ENCODE results near the gene GSTA5.
A peak's percentile ranks its signal among the peaks of the same experiment; 100 is the strongest.
"Not testable (repeated sequence)": the region's sequence is repeated elsewhere in the genome, so short reads cannot be mapped to it uniquely, and the experiment has no call there.

GSTA5 gene

DNA sequence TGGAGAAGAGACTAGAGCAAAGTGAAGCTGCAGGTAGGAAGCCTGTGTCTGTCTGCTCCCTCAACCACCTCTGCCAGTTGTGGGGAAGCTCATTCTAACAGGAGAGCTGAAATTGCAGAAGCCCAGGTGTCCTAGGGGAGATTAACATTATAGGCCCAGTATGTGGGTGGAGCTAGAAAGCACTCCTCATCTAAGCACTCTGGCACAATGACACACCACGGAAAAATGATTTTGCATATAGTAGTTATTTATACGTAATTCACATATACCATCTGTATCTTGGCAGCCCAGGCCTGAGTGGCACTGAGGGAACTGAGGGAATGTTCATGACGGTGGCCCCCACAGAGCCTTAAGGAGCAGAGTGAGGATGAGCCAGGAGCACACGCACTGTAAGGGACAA lies 9.7 kb downstream of the GSTA5 start:
- DNase-seq: not testable (repeated sequence)

DNA sequence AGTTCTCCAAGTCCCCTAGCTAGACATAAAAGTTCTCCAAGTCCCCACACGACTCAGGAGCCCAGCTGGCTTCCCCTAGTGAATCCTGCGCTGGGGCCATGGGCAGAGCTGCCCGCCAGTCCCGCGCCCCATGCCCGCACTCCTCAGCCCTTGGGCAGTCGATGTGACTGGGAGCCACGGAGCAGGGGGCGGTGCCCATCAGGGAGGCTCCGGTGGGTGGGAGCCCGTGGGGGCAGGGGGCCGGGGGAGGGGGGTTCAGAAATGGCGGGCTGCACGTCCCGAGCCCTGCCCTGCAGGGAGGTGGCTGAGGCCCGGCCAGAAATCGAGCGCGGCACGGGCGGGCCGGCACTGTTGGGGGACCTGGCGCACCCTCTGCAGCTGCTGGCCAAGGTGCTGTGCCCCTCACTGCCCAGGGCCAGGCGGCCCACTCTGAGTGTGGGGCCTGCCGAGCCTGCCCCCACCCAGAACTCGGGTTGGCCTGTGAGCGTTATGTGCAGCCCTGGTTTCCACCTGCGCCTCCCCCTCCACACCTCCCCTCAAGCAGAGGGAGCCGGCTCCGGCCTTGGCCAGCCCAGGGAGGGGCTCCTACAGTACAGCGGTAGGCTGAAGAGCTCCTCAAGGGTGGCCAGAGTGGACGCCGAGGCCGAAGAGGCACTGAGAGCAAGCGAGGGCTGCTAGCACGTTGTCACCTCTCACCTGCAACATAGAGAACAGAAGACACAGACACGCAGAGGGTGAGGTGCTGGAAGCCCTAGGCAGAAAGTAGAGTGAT lies 11.4 kb downstream of the GSTA5 start:
- DNase-seq: no peak

DNA sequence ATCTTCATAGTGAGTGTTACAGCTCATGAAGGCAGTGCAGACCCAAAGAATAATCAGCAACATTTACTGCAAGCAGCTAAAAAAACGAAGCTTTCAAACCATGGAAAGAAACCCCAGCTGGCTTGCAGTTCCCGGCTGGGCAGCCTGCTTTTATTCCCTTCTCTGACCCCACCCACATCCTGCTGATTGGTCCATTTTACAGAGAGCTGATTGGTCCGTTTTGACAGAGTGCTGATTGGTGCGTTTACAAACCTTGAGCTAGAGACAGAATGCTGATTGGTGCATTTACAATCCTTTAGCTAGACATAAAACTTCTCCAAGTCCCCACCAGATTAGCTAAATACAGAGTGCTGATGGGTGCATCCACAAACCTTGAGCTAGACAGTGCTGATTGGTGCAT lies 12.0 kb downstream of the GSTA5 start:
- not testable (repeated sequence) for DNase-seq

DNA sequence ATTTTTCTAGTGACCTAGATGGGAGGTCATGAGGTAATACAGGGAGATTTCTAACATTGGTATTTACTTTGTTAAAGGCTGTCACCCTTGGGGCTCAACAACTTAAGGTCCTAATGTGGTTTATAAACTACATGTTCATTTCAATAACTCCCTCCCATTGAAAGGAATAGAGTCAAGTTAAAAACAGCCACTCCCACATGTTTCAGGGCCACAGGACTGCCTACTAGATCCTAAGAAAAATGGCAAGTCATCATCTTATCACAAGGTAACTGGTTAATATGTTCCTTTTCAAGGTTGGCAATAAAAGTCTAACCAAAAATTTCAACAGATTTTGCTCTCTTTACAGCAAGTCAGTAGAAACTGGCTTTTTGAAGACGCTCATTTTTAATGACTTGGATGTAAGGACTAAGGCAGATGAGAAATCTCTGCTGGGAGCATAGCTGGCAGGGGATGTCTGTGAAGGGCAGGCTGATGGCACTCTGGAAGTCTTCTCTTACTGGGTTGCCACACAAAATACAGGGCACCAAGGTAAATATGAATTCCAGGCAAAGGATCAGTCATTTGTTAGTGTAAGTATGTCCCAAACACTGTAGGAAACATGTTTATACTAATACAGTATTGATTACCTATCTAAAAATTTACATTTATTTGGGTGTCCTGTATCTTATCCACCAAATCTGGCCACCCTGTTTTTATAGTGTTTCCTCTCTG lies 13.4 kb downstream of the GSTA5 start:
- DNase-seq: not testable (repeated sequence)

DNA sequence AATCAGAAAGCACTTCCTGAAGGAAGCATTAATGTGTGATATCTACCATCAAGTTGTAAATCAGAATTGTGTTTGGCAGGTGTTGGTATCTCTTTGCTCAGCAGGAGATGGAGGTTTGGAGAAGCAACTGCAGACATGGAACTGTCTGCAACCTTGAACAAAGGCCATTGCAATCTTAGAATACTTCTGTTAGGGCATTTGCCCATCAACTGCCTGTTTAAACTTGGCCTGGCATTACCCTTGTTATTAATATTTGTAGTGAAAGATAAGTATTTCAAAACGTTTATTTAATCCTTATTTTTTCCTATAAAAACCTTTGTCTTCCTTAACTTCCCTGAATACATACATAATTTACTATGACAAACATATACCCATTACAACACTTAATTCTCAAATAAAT lies 14.1 kb downstream of the GSTA5 start:
- no peak for DNase-seq

DNA sequence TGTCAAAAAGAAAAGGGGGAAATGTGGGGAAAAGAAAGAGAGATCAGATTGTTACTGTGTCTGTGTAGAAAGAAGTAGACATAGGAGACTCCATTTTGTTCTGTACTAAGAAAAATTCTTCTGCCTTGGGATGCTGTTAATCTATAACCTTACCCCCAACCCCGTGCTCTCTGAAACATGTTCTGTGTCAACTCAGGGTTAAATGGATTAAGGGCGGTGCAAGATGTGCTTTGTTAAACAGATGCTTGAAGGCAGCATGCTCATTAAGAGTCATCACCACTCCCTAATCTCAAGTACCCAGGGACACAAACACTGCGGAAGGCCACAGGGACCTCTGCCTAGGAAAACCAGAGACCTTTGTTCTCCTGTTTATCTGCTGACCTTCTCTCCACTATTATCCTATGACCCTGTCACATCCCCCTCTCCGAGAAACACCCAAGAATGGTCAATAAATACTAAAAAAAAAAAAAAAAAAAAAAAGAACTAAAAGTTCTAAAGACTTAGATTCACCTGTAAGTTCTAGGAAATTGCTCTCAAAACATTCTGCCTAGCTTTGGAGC lies 14.6 kb downstream of the GSTA5 start:
- DNase-seq: not testable (repeated sequence)

DNA sequence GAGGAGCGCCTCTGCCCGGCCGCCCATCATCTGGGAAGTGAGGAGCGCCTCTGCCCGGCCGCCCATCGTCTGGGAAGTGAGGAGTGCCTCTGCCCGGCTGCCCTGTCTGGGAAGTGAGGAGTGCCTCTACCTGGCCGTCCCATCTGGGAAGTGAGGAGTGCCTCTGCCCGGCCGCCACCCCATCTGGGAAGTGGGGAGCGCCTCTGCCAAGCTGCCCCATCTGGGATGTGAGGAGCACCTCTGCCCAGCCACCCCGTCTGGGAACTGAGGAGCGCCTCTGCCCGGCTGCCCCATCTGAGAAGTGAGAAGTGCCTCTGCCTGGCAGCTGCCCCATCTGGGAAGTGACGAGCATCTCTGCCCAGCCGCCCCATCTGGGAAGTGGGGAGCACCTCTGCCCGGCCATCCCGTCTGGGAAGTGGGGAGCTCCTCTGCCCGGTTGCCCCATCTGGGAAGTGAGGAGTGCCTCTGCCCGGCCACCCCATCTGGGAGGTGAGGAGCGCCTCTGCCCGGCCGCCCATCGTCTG lies 15.3 kb downstream of the GSTA5 start:
- DNase-seq: not testable (repeated sequence)

DNA sequence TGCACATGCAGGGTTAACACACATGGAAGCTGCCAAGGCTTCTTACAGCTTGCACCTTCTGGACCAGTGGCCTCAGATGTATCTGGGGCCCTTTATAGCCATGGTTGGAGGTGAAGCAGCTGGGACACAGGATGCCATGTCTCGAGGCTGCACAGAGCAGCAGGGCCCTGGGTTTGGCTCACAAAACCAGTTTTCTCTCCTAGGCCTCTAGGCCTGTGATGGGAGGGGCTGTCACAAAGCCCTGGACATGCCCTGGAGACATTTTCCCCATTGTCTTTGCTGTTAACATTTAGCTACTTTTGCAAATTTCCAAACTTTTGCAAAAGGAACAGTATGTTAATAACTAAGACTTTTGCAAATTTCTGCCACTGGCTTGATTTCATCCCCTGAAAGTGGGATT lies 18.8 kb downstream of the GSTA5 start:
- DNase-seq: no peak

DNA sequence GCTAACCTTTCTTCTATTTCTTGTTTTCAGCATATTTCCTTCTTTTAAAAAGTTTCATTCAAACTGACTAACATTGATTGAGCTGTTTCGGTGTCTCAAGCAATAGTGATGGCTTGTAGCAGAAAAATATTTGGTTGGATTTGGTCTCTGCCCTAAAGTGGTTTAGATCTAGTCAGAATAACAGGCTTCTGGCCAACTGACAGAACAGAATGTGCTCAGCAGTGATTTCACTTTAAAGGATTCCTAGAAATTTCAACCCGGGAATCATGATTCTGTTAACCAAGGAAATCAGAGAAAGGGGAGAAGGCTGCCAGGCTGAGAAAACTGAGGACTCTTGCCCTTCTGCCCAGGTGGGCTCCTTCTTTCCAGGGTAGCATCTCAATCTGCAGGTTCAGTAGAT lies 20.4 kb downstream of the GSTA5 start:
- no peak for DNase-seq

DNA sequence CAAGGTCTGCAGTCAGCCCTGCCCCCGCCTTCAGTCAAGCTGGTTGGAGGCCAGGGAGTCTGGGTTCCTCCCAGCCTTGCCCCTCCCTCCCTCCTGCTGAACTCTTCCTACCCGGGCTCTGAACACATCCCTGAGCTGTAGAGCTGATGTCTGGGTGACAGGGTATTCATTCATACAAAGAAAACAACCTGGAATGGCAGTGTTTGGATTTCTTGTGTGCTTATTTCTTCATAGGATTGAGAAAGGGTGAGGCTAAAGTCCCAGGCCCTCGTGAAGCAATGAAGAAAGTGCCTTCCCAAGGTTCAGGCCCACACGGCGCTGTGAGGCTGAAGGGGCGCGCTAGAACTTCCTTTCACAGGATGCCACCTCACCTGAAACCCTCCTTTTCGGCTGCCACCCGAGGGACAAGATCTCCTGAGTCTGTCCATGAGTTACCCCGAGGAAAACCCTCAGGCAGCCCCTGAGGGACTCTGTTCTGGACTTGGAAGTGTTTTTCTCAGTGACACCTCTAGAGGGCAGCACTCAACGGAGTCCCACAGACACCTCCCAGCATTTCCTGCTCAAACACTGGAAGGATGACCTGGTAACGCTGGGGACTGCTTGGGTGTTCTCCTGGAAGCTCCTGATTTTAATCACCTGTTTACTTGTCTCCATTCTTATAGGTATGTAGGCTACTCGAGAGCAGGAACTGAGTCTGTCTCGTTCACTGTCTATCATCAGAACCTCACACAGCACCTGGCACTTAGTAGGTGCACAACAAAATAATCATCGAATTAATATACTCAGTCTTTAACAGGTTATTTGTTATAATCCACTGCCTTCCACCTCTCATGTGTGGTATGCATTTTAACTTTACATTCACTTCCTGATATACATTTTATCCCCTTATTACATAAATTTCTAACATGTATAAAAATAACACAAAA lies 25.2 kb downstream of the GSTA5 start:
- peak; percentile 39 for DNase-seq

DNA sequence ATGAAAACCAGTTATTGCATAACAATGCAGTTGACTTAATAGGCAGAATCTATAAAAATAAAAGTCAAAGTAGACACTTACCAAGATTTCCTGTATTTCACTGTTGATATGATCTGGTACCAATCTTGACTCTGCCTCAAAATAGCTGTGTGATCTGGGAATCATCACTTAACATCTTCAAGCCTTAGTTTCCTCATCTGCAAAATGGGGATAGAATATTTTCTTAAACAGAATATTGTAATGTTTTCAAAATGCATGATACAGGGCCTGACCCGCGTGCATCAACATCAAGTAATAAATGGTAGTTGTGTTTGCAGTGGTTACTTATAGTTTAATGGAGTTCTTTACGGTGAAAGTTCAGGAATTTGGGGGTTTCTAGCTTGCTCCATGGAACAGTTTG lies 26.1 kb downstream of the GSTA5 start:
- not testable (repeated sequence) for DNase-seq

DNA sequence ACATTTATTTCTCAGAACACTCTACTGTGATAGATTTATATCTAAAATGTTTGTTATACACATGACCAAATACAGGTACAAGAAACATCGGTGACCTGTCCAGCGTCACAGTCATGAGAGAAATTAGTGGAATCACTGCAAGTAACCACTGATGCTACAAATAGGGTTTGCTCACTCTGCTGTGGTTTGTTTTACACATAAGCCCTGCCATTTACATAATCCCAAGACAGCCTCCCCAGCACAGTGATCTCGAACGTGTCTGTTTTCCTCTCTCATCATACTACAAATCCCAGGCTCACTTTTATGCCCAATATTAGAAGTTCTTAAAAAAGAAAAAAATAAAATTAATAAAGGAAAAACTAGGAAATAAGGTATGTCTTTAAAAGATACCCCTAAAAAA lies 30.8 kb downstream of the GSTA5 start:
- not testable (repeated sequence) for DNase-seq

DNA sequence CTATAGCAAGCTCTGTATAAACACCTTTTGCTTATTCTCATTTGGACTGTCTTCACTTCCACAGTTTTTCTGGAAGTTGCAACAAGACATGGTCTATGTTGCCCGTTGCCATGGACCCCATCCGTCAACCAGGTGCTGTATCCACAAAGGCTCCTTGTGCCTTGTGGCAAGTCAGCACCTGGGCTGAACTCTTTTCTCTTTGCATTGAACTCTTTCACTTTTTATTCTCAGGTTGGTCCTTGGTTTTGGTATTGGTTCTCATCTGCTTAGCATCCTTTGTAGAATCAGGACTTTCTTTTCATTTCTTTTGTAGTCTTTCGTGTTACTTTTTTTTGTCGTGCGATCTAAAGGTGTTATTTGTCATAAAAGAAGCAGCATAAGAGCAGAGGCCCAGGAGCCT lies 32.0 kb downstream of the GSTA5 start:
- DNase-seq: no peak

DNA sequence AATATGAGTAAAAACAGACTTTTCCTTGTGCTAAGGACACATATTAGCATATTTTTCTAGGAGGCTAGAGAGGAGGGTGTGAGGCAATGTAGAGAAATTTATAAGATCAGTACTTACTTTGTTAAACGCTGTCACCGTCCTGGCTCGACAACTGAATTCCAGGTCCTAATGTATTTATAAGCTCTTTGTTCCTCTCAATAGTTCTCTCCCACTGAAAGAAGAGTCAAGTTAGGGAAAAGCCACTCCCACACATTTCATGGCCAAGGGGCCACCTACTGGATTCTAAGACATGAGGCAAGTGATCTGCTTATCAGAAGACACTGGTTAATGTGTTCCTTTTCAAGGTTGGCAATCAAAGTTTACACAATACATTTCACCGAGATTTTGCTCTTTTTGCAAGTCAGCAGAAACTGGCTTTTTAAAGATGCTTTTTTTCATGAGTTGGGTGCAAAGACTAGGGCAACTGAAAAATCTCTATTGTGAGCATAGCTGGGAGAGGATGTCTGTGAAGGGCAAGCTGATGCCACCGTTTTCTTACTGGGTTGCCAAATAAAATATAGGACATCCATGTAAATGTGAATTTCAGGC lies 36.9 kb downstream of the GSTA5 start, which contains the start of gene GSTA1:
Gene GSTA1, minus strand, starts transcription at position 149 of the 588 bp plus-strand sequence. CDS start 4,549 bp downstream, outside the sequence.
- DNase-seq: not testable (repeated sequence)

DNA sequence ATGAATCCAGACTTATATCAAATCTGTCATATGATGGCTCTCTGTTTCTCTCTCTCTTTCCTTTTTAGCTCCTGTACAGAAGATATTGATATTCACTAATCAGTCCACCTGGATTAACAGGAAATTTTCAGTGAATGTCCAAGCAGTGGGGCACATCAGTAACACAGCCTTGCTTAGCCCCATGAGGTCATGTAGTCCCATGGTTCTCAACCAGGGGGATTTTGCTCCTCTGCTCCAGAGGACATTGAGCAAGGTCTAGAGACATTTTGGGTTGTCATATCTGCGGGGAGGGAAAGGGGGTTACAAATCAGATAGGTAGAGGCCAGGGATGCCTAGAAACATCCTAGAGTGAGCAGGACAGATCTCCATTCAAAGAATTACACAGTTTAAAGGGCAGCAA lies 37.8 kb downstream of the GSTA5 start:
- DNase-seq: no peak

DNA sequence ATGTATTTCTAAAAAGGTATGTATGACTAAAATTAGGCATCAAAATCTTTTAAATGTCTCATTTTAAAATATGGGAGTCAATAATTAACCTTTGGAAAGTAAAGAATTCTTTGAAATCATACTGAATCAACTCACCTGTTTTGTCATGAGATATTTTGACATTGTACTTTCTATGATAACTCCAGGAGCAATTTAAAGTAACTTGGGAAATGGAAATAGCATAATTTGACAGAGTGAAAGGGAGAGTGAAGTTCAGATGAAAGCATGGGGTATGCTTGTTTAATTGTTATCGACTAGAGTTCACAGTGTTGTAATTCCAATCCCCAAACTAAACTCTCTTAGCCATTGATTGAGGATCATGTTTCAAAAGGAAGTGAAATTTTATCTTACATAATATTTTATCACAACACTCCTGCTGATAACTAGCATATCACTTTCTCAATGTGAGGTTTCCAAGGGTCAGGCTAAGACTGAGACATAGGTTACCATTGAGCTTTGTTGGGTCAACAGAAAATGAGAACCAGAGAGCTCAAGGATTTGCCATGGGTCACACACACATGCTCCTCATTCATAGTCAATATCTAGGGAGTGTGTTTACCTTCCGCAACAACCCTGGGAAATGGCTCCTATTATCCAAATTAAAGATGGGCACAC lies 39.3 kb downstream of the GSTA5 start:
- DNase-seq: no peak

DNA sequence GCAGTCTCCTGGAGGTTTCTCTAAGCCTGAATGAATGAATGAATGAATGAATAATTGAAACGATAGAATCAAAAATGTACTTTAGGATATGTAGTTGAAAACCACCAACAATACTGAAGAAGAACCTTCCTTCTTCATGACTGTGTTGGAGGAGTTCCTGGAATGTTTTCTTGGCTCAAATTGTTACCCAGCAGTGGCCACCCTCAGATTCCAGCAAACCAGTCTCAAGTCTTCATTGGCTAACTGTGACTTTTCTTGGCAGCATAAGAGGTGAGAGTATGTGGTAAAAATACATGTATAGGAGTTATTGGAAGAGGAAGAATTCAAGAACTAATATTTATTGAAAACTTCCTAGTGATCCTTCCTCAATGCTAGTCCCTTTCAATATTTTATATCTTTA lies 41.3 kb downstream of the GSTA5 start:
- not testable (repeated sequence) for DNase-seq

DNA sequence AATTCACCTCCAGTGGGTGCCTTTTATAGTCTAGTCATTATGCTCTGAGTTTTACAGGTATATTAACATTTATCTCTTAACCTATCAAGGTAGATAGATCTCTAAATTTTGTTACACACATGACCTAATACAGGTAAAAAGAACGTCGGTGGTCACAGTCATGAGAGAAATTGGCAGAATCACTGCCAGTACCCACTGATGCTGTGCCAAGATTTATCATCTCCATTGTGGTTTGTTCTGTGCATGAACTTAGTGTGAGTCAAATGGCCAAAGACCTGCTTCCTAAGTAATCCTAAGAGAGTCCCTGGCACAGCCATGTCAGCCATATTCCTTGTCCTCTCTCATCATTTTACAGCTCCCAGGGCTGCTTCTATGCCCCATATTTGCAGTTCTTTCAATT lies 46.2 kb downstream of the GSTA5 start:
- DNase-seq: not testable (repeated sequence)

DNA sequence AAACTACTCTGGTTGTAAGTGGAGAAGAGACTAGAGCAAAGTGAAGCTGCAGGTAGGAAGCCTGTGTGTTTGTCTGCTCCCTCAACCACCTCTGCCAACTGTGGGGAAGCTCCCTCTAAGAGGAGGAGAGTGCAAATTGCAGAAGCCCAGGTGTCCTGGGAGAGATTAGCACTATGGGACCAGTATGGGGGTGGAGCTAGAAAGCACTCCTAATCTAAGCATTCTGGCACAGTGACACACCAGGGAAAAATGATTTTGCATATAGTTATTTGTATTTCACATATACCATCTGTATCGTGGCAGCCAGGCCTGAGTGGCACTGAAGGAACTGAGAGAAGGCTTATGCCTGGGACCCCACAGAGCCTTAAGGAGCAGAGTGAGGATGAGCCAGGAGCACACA lies 49.8 kb downstream of the GSTA5 start:
- DNase-seq: no peak

DNA sequence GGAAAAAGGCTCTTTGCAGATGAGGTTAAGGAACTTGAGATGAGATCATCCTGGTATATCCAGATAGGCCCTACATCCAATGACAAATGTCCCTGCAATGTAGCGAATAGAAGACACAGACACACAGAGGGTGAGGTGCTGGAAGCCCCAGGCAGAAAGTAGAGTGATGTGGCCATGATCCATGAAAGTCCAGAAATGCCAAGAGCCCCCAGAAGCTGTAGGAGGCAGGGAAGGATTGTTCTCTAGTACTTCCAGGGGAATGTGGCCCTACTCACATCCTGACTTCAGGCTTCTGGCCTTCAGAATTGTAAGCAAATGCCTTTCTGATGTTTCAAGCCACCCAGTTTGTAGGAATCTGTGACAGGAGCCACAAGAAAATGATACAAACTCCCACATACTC lies 51.0 kb downstream of the GSTA5 start:
- DNase-seq: not testable (repeated sequence)

DNA sequence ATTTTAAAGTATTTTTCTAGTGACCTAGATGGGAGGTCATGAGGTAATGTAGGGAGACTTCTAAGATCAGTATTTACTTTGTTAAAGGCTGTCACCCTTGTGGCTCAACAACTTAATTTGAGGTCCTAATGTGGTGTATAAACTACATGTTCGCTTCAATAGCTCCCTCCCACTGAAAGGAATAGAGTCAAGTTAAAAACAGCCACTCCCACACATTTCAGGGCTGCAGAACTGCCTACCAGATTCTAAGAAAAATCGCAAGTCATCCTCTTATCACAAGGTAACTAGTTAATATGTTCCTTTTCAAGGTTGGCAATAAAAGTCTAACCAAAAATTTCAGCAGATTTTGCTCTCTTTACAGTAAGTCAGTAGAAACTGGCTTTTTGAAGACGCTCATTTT lies 52.1 kb downstream of the GSTA5 start:
- DNase-seq: no peak

DNA sequence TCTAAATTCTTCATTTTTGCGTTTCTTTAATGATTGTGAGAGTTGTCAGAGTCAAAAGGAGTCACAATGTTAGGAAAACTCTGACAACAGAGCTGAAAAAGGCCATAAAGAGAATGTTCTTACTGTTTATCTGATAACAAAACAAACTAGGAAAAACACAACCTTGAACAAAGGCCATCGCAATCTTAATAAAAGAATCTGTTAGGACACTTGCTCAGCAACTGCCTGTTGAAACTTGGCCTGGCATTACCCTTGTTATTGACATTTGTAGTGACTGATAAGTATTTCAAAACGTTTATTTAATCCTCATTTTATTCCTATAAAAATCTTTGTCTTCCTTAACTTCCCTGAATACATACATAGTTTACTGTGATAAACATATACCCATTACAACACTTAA lies 52.7 kb downstream of the GSTA5 start:
- DNase-seq: no peak

Data from CD4-positive, alpha-beta T cell treated with Interleukin-17A for 4 hours (primary cell).